Left lobe of liver (tissue), 2 donors: ENCODE measurements around the gene PPP1R18. TPM values are rescaled to one million over a fixed set of nuclear protein-coding genes. Genes with fewer than 3 reads are reported as not detected.
"Not testable (repeated sequence)": the region's sequence is repeated elsewhere in the genome, so short reads cannot be mapped to it uniquely, and the experiment has no call there.

Experiments
- ATAC-seq: fragments of 200-7000 bp; cut with Tn5 transposase; one replicate; pipeline ENCODE4 v1.9.1; 2020; ENCODE audit warnings: mild to moderate bottlenecking, moderate library complexity
- DNase-seq: peaks from one replicate; pipeline ENCODE4 v3.0.0-alpha.2; 2020; ENCODE audit warnings: low spot score
- total RNA-seq: library from RNA; stranded (reverse); gene quantifications from one replicate; pipeline ENCODE4 v1.2.1, GENCODE V29; 2021
- donor health status: DM: no; HTN: no; CAD: no; lungs with moderate emphysema.
- donor health status: DM: no; HTN: yes; CAD: no.

Gene PPP1R18
- total RNA-seq, 1 donor from 2014 or later = 10.6 TPM

- ATAC-seq (peak; percentile 15), DNase-seq (peak; percentile 78)
These were observed 34.3 kb upstream of the PPP1R18 start for GRCh38 chr6:30720738-30721197.

GRCh38 chr6:30719791-30720737, 33.6 kb upstream of the PPP1R18 start, which contains the start of gene TUBB:
TUBB (plus strand) TSS chr6:30720352; CDS start chr6:30720507, 155 bp downstream.
- DNase-seq (peak; percentile 97), ATAC-seq (peak; percentile 72)

GRCh38 chr6:30719356-30719755, 32.9 kb upstream of the PPP1R18 start:
- ATAC-seq (no peak), DNase-seq (no peak)

GRCh38 chr6:30717845-30718720, 31.6 kb upstream of the PPP1R18 start:
- ATAC-seq, DNase-seq: not testable (repeated sequence)

GRCh38 chr6:30717129-30717844, 30.8 kb upstream of the PPP1R18 start, which contains the start of gene MDC1:
MDC1 (minus strand) TSS chr6:30717281; CDS start chr6:30715175, 2,106 bp downstream.
- DNase-seq = peak; percentile 100
- peak; percentile 77 for ATAC-seq

GRCh38 chr6:30716879-30717128, 30.4 kb upstream of the PPP1R18 start:
- DNase-seq = no peak
- ATAC-seq = no peak

- DNase-seq (no peak), ATAC-seq (no peak)
These were observed 27.8 kb upstream of the PPP1R18 start for GRCh38 chr6:30714263-30714662.

- no peak for ATAC-seq
- DNase-seq = no peak
These were observed 26.0 kb upstream of the PPP1R18 start for GRCh38 chr6:30712441-30712945.

GRCh38 chr6:30711758-30712380, 25.4 kb upstream of the PPP1R18 start:
- ATAC-seq (no peak), DNase-seq (no peak)

GRCh38 chr6:30709101-30709868, 22.8 kb upstream of the PPP1R18 start:
- DNase-seq (no peak), ATAC-seq (peak; percentile 87)

GRCh38 chr6:30707281-30707850, 20.9 kb upstream of the PPP1R18 start:
- peak; percentile 28 for ATAC-seq
- DNase-seq = no peak

GRCh38 chr6:30705620-30706019, 19.2 kb upstream of the PPP1R18 start:
- ATAC-seq (no peak), DNase-seq (no peak)

GRCh38 chr6:30703821-30704220, 17.4 kb upstream of the PPP1R18 start:
- no peak for DNase-seq
- no peak for ATAC-seq

GRCh38 chr6:30703011-30703410, 16.6 kb upstream of the PPP1R18 start:
- DNase-seq (no peak), ATAC-seq (no peak)

- ATAC-seq = peak; percentile 98
- DNase-seq = peak; percentile 77
These were observed 13.9 kb upstream of the PPP1R18 start for GRCh38 chr6:30700340-30700739.

- ATAC-seq = no peak
- no peak for DNase-seq
These were observed 10.0 kb upstream of the PPP1R18 start for GRCh38 chr6:30696432-30696831.

GRCh38 chr6:30691208-30691847, 4.9 kb upstream of the PPP1R18 start:
- ATAC-seq = no peak
- DNase-seq = no peak

- DNase-seq (peak; percentile 85), ATAC-seq (peak; percentile 78)
These were observed 4.2 kb upstream of the PPP1R18 start, which contains the start of gene NRM for GRCh38 chr6:30690403-30691207. NRM (minus strand) TSS chr6:30690984; CDS start chr6:30690974, 10 bp downstream.
